RPMI7951 (cell line): Measurements from ENCODE around the gene CDR2. TPM values are rescaled to one million over a fixed set of nuclear protein-coding genes. Genes with fewer than 3 reads are reported as not detected.
"Not testable (repeated sequence)": the region's sequence is repeated elsewhere in the genome, so short reads cannot be mapped to it uniquely, and the experiment has no call there.

ENCODE experiments used
- DNase-seq: peaks from one replicate; pipeline ENCODE4 v3.0.0-alpha.2; 2012; ENCODE audit warnings: low read depth
- total RNA-seq: library from RNA; depleted of rRNA; stranded (reverse); fragments of >200 nt; shearing (Covaris generic); gene quantifications from 2 replicates; pipeline ENCODE4 v1.2.3, GENCODE V29; 2014

CDR2 gene
- total RNA-seq, 1 experiment from 2014 or later: 25.8 TPM

- no peak for DNase-seq
Observed at GRCh38 chr16:22375963-22376640, 1.7 kb upstream of the CDR2 start.

- DNase-seq: no peak
Observed at GRCh38 chr16:22375117-22375962, 921 bp upstream of the CDR2 start.

- DNase-seq: peak; percentile 33
Observed at GRCh38 chr16:22373662-22374310, 633 bp downstream of the CDR2 start.

GRCh38 chr16:22372882-22373661 lies 1.3 kb downstream of the CDR2 start:
- DNase-seq: no peak

GRCh38 chr16:22370038-22370820 lies 4.2 kb downstream of the CDR2 start:
- no peak for DNase-seq

- peak; percentile 51 for DNase-seq
Observed at GRCh38 chr16:22369221-22369811, 5.1 kb downstream of the CDR2 start.

- DNase-seq: not testable (repeated sequence)
Observed at GRCh38 chr16:22368200-22368826, 6.1 kb downstream of the CDR2 start.

GRCh38 chr16:22366889-22367288 lies 7.5 kb downstream of the CDR2 start:
- no peak for DNase-seq

- no peak for DNase-seq
Observed at GRCh38 chr16:22366371-22366770, 8.0 kb downstream of the CDR2 start.

GRCh38 chr16:22364241-22364640 lies 10.2 kb downstream of the CDR2 start:
- DNase-seq: no peak

- DNase-seq: no peak
Observed at GRCh38 chr16:22360963-22361659, 13.3 kb downstream of the CDR2 start.

GRCh38 chr16:22359679-22360078 lies 14.7 kb downstream of the CDR2 start:
- DNase-seq: no peak

GRCh38 chr16:22358000-22358399 lies 16.4 kb downstream of the CDR2 start:
- no peak for DNase-seq

- DNase-seq: no peak
Observed at GRCh38 chr16:22357635-22357971, 16.8 kb downstream of the CDR2 start.

- DNase-seq: peak; percentile 14
Observed at GRCh38 chr16:22356930-22357634, 17.3 kb downstream of the CDR2 start.

GRCh38 chr16:22355487-22355908 lies 18.9 kb downstream of the CDR2 start:
- DNase-seq: no peak

GRCh38 chr16:22353933-22354541 lies 20.4 kb downstream of the CDR2 start:
- DNase-seq: no peak

- peak; percentile 79 for DNase-seq
Observed at GRCh38 chr16:22353191-22353919, 21.1 kb downstream of the CDR2 start.
